HT1080 (cell line): ENCODE results near the gene OR1S1. TPM values are rescaled to one million over a fixed set of nuclear protein-coding genes. Genes with fewer than 3 reads are reported as not detected.
"Not testable (repeated sequence)": the region's sequence is repeated elsewhere in the genome, so short reads cannot be mapped to it uniquely, and the experiment has no call there.

Source experiments
- DNase-seq: peaks from one replicate; pipeline ENCODE4 v3.0.0-alpha.2; 2015; ENCODE audit warnings: low read depth
- polyA plus RNA-seq, 2 experiments: library from polyadenylated mRNA; depleted of rRNA; stranded (reverse); fragments of >200 nt; gene quantifications; 2 replicates each; pipeline ENCODE4 v1.2.3, GENCODE V29; 2015
- total RNA-seq: library from RNA; depleted of rRNA; stranded (reverse); fragments of >200 nt; shearing (Covaris generic); gene quantifications from 2 replicates; pipeline ENCODE4 v1.2.3, GENCODE V29; 2014; rRNA removed

OR1S1 gene
- total RNA-seq, result not detected in 2 replicates
- polyA plus RNA-seq (2015; cell fraction: cytosol; rRNA removed), result not detected in 2 replicates
- polyA plus RNA-seq (2015; cell fraction: nucleus; rRNA removed), result not detected in 2 replicates

GRCh38 chr11:58212420-58212819, at the start of gene OR1S1:
Gene OR1S1, plus strand, starts transcription at chr11:58212720.
- not testable (repeated sequence) for DNase-seq

- no peak for DNase-seq
These were observed 48.1 kb upstream of the OR1S1 start for GRCh38 chr11:58164389-58164788.

GRCh38 chr11:58164990-58165389, 47.5 kb upstream of the OR1S1 start:
- DNase-seq, result no peak

- no peak for DNase-seq
These were observed 46.9 kb upstream of the OR1S1 start for GRCh38 chr11:58165504-58166106.

GRCh38 chr11:58177409-58178054, 35.0 kb upstream of the OR1S1 start:
- DNase-seq, result no peak

GRCh38 chr11:58178444-58178843, 34.1 kb upstream of the OR1S1 start:
- DNase-seq, result no peak

GRCh38 chr11:58179648-58180047, 32.9 kb upstream of the OR1S1 start:
- DNase-seq, result no peak

- DNase-seq, result no peak
These were observed 25.6 kb upstream of the OR1S1 start for GRCh38 chr11:58186938-58187337.

- no peak for DNase-seq
These were observed 23.8 kb upstream of the OR1S1 start, which contains the start of gene OR9Q2 for GRCh38 chr11:58188770-58189169. Gene OR9Q2, plus strand, starts transcription at chr11:58189070. Its CDS starts 1,421 bp downstream, at chr11:58190491.

- no peak for DNase-seq
These were observed 20.3 kb upstream of the OR1S1 start for GRCh38 chr11:58192229-58192628.

GRCh38 chr11:58193391-58193790, 19.1 kb upstream of the OR1S1 start:
- DNase-seq, result no peak

GRCh38 chr11:58195939-58196338, 16.6 kb upstream of the OR1S1 start:
- no peak for DNase-seq

- DNase-seq, result no peak
These were observed 13.2 kb upstream of the OR1S1 start for GRCh38 chr11:58199271-58199670.

- no peak for DNase-seq
These were observed 8.5 kb upstream of the OR1S1 start, which contains the start of gene OR1S2 for GRCh38 chr11:58204042-58204441. Gene OR1S2, minus strand, starts transcription at chr11:58204142. Its CDS starts 0 bp downstream, at chr11:58204142.

GRCh38 chr11:58216476-58216875, 4.0 kb downstream of the OR1S1 start:
- no peak for DNase-seq

GRCh38 chr11:58222721-58223120, 10.2 kb downstream of the OR1S1 start:
- DNase-seq, result no peak

- no peak for DNase-seq
These were observed 15.6 kb downstream of the OR1S1 start for GRCh38 chr11:58227956-58228615.

- DNase-seq, result no peak
These were observed 31.4 kb downstream of the OR1S1 start for GRCh38 chr11:58243954-58244353.

- no peak for DNase-seq
These were observed 42.4 kb downstream of the OR1S1 start for GRCh38 chr11:58254936-58255335.

GRCh38 chr11:58259983-58260382, 47.5 kb downstream of the OR1S1 start:
- DNase-seq, result no peak
